Measurements from ENCODE around the gene NOTUM. TPM values are rescaled to one million over a fixed set of nuclear protein-coding genes. Genes with fewer than 3 reads are reported as not detected.
A peak's percentile ranks its signal among the peaks of the same experiment; 100 is the strongest.

Gene NOTUM
- total and polyA plus RNA-seq, 10 of the 15 experiments (the other 5 are each of a cell fraction or from before 2014, with no cell fraction given), result 0.04 to 0.13 TPM; not detected in 8

DNA sequence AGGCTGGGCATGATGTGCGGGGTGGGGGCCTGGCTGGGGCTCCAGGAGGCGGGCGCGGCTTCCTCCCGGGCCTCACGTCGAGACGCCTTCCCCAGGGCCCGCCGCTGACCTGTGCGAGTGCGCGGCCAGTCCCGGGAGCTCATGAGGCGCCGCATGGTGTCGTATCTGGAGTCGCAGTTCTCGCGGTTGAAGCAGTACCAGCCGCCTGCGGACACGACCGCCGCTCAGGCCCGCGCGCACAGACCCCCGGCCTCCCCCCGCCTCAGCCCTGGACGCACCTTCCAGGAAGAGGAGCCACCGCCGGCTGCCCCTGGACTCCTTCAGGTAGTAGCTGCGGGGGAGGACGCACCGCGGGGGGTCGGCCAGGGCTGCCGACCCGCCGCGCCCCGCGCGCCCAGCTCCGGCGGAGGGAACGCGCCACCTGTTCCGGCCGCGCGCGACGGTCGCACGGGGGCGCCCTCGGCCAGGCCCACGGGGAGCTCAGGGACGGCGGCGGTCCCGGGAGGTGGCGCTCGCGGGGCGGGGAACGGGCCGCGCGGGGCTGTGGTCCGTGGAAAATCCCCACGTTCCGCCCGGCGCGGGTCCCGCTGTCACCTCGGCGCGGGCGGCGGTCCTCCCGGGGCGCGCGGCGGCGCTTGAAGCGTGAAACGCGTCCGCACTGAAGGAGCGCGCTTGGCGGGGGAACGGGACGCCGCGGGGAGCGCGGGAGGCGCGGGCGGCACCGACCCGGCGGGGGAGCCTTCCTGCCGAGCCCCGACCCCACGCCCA, 1.4 kb downstream of the NOTUM start (continued):
- TF ChIP-seq ZNF592 (IDR thresholded peaks at IDR 0.05) (peak; percentile 94), CREB1 (IDR thresholded peaks at IDR 0.05; ENCODE audit: low read depth) (no peak), BHLHE40 (IDR thresholded peaks at IDR 0.05; ENCODE audit: borderline replicate concordance in 1 of 2, low read depth in 2 of 2, low read length in 1 of 2) (peak; percentile 13 to 74; a peak in 2 of 4 replicates), POU2F2 (IDR thresholded peaks at IDR 0.05; ENCODE audit: borderline replicate concordance, low read depth, low read length) (0 out of 3 replicates have a peak, but pooled peaks have one; percentile 10), ZNF24 (IDR thresholded peaks at IDR 0.05) (peak; percentile 63), TCF3 (IDR thresholded peaks at IDR 0.05; ENCODE audit: borderline replicate concordance, insufficient read depth, low read depth, low read length) (peak; percentile 94), CHD1 (IDR thresholded peaks at IDR 0.05; ENCODE audit: low read depth, low read length) (no peak), NR2F1 (conservative IDR thresholded peaks at IDR 0.05) (peak; percentile 66), IKZF1 (conservative IDR thresholded peaks at IDR 0.05) (peak; percentile 89), TCF12 (IDR thresholded peaks at IDR 0.05; ENCODE audit: low read depth, low read length) (peak; percentile 64; the same call in 1 of the 2 replicates), CBX3 (IDR thresholded peaks at IDR 0.05; ENCODE audit: borderline replicate concordance, low read depth) (no peak), MEF2A (IDR thresholded peaks at IDR 0.05; ENCODE audit: insufficient read depth, low read depth, low read length) (0 out of 2 replicates have a peak, but pooled peaks have one; percentile 43), SRF (IDR thresholded peaks at IDR 0.05; ENCODE audit: low read depth in 2 of 2, low read length in 2 of 2) (0 out of 4 replicates have a peak, but pooled peaks of 1 of the 2 experiments have one; percentile 4), POLR2AphosphoS2 (IDR thresholded peaks at IDR 0.05; ENCODE audit: low read depth, low read length) (no peak), BACH1 (IDR thresholded peaks at IDR 0.05; ENCODE audit: borderline replicate concordance) (peak; percentile 98), NR2C1 (IDR thresholded peaks at IDR 0.05) (0 out of 2 replicates have a peak, but pooled peaks have one; percentile 29), CTCF (IDR thresholded peaks at IDR 0.05 in 2 of 3, conservative IDR thresholded peaks at IDR 0.05 in 1 of 3; ENCODE audit: control insufficient read depth in 2 of 3, extremely low read depth in 1 of 3, insufficient read depth in 1 of 3, low read depth in 3 of 3, low read length in 3 of 3) (peak; percentile 73 to 99 (median 74); a peak in 4 of 6 replicates)
- TF ChIP-seq, protein P1, sequence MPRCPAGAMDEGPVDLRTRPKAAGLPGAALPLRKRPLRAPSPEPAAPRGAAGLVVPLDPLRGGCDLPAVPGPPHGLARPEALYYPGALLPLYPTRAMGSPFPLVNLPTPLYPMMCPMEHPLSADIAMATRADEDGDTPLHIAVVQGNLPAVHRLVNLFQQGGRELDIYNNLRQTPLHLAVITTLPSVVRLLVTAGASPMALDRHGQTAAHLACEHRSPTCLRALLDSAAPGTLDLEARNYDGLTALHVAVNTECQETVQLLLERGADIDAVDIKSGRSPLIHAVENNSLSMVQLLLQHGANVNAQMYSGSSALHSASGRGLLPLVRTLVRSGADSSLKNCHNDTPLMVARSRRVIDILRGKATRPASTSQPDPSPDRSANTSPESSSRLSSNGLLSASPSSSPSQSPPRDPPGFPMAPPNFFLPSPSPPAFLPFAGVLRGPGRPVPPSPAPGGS (IDR thresholded peaks at IDR 0.05; ENCODE audit: borderline replicate concordance, insufficient read depth, low read depth, low read length, poor library complexity, severe bottlenecking), result no peak
